Large intestine (tissue), 3 donors: ENCODE results near the gene DGKG. TPM values are rescaled to one million over a fixed set of nuclear protein-coding genes. Genes with fewer than 3 reads are reported as not detected.

Experiments
- DNase-seq, 2 donors: peaks; one replicate each; pipeline versions ENCODE4 v3.0.0 to v3.0.0-alpha.2; 2013
- H3K27ac ChIP-seq: one replicate; pipeline ENCODE4 v1.5.1; 2013; ENCODE audit warnings: low read length
- H3K27me3 ChIP-seq: 2 replicates; pipeline ENCODE4 v1.6.1; 2013; ENCODE audit warnings: low read length; ENCODE audit not compliant: control insufficient read depth, insufficient read depth
- H3K36me3 ChIP-seq: 2 replicates; pipeline ENCODE4 v1.6.1; 2013; ENCODE audit warnings: low read length; ENCODE audit not compliant: control insufficient read depth, insufficient read depth
- H3K4me1 ChIP-seq: one replicate; pipeline ENCODE4 v1.6.1; 2013; ENCODE audit warnings: low read length; ENCODE audit not compliant: control insufficient read depth, insufficient read depth
- H3K4me3 ChIP-seq: one replicate; pipeline ENCODE4 v1.5.1; 2013; ENCODE audit warnings: low read length
- H3K9me3 ChIP-seq: one replicate; pipeline ENCODE4 v1.6.1; 2013; ENCODE audit warnings: mild to moderate bottlenecking, low read depth, low read length, moderate library complexity; ENCODE audit not compliant: control insufficient read depth
- WGBS: methylation state at CpG from one replicate; pipeline ENCODE4 v1.1.5; 2013; ENCODE audit warnings: low lambda C conversion rate; ENCODE audit not compliant: insufficient coverage; 5-methylcytosine and 5-hydroxymethylcytosine counted together
- polyA plus RNA-seq: library from polyadenylated mRNA; unstranded; fragments of 120-200 nt; gene quantifications from one replicate; pipeline ENCODE4 v1.2.1, GENCODE V29; 2013

The DGKG gene
- polyA plus RNA-seq, 1 donor, result 4.8 TPM

DNA sequence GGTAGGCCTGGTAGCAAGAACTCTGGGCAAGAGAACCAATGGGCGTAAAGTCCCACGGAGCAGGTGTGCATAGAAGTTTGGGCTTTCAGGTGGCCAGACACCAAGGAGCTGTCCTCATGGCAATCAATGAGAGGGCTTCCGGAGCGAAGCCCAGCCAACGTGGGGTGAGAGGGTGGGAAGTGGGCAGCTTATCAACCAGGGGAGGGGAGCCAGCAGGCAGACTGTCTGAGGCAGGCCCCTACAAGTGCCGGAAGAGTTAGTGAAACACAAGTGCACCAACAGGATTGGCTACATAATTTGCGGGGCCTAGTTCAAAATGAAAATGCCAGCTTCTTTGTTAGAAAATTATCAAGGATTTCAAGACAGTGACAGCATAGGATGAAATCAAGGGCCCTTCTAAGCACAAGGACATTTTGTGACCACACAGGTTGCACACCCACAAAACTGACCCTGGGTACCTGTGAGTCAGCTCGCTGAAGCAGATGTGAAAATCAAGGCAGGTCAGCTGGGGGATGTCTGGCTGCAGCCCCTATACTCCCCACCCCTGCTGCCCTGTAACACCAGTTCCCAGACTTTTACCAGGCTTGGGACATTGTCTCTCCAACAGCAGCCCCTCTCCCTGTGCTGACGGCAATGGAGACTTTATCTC lies 151.1 kb downstream of the DGKG start:
- Histone ChIP-seq H3K36me3 (no peaks in the 10 kb centered on the region), H3K27me3 (no peaks in the 10 kb centered on the region), H3K9me3 (no peaks in the 10 kb centered on the region), H3K4me3 (no peak overlapping the region), H3K4me1 (peaks cover 8% of the 10 kb centered on the region), H3K27ac (no peak overlapping the region)
- DNase-seq, result no peak
- no CpG with 5 or more reads among the region's 9 CpGs for WGBS

DNA sequence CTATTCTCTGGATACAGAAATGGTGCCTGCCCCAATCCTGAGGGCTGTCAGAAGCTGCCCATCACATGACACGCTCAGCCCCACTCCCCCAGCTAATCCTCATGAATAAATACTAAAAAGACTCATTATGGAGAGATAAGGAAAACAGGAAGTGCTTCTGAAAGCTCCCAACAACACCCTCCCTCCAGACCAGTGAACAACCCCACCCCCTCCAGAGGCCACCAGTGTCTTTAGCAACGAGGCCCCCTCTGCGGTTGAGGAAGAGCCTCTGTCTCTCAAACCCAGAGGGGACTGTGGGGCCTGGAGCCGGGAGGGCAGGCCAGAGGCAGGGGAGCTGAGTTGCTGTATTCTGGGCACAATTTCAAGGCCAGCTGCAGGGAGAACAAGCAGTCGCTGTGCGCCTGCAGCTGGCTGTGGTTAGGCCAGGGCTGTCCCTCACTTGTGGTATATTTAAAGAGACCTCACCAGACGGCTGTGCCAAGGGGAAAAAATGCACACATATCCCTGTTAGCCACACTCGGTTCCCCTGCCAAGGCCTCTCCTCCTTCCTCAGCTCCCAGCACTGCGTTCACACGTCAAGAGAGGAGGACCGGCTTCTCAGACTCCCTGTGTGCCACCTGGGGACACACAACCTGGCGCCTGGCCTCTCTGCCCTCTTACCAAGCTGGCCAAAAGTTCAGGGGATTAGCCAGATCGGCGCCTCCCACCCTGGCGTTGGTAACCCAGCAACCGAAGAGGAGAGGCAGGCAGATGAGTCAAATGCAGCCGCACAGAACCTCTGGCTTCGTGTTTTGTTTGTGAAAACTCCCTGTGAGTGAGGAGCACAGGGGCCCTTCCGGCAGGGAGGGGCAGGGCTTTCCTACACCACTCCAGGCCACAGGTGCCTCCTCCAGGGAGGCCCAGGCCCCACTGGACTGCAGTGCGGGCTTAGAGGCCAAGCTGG lies 152.0 kb downstream of the DGKG start:
- no peaks in the 10 kb centered on the region for H3K36me3 ChIP-seq
- H3K4me3 ChIP-seq, result no peak overlapping the region
- H3K27ac ChIP-seq, result peak overlapping the region; percentile 24
- H3K4me1 ChIP-seq, result peaks cover 8% of the 10 kb centered on the region
- no peaks in the 10 kb centered on the region for H3K27me3 ChIP-seq
- H3K9me3 ChIP-seq, result no peaks in the 10 kb centered on the region
- no CpG with 5 or more reads among the region's 20 CpGs for whole genome bisulfite sequencing
- peak; percentile 52 to 55 for DNase-seq

DNA sequence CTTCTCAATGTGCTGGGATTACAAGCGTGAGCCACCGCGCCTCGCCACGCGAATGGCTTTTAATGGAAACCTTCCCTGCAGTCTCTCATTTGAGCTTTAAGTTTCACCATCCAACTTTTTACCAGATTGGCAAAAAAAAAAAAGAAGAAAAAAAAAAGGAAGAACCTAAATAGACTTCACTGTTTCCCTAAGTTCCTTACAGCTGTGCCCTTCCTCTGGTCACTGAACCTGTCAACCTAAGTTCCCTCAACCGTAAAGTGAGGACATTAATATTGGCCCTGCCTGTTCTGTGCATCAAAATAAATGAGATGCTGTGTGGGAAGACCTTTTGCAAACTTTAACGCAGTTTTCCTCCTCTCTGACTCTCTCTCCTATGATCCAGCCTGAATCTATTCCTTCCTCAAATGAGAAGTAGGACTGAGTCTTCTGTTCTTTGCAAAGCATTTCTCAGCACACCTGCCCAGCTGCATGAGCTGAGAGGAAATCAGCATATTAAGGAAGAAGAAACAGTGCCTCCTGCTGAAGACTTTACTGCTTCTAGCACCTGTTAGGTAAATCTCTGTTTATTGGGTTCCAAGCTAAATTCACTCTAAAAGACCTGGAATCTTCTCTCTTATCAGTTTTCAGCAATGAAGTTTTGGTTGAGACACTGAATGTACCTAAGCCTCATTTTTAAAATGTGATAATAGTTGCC lies 153.6 kb downstream of the DGKG start:
- no CpG with 5 or more reads among the region's 8 CpGs for WGBS
- DNase-seq, result no peak
- no peak overlapping the region for H3K27ac ChIP-seq

DNA sequence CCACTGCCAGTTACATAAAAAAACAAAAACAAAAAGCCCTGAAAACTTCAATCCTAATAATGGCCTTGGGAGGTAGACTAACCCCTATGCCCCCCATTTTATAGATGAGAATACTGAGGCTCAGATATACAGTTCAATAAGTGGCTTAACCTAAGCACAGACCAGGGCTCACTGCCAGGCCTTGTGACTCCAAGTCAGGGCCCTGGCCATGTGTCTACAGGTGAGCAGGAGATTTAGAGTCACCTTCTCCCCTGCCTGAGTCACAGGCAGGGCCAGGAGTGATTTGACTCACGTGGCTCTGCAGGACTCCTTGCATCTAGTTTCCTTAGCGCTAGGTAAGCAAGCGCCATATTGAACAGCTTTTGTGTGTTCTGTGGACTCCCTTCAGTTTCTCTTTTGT lies 154.5 kb downstream of the DGKG start:
- Histone ChIP-seq H3K9me3 (no peaks in the 10 kb centered on the region), H3K4me1 (peaks cover 8% of the 10 kb centered on the region), H3K36me3 (no peaks in the 10 kb centered on the region), H3K4me3 (no peak overlapping the region), H3K27ac (no peak overlapping the region), H3K27me3 (no peaks in the 10 kb centered on the region)
- DNase-seq, result no peak
- no CpG with 5 or more reads among the region's 3 CpGs for WGBS

More for the DNA sequence above, 153.6 kb downstream of the DGKG start:
- no peak overlapping the region for H3K4me3 ChIP-seq
- peaks cover 8% of the 10 kb centered on the region for H3K4me1 ChIP-seq
- H3K36me3 ChIP-seq, result no peaks in the 10 kb centered on the region
- no peaks in the 10 kb centered on the region for H3K9me3 ChIP-seq
- no peaks in the 10 kb centered on the region for H3K27me3 ChIP-seq

DNA sequence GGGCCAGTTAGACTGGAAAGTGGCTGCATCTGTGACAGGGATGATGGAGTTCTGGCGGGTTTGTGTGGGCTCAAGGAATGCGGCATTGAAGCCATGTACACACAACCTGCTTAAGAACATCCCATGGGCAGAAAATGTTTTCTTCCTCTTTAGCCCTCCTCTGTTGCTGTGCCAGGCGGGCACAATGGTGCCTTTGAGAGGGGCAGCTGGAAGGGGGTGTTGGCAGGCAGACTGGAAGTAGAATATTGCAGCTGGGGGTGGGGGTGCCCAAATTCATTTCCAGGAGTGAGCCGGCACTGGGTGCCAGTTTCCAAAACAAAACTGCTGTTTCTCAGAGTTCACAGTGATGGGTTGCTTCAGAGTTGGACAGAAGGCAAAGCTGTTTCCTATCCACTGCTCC lies 161.3 kb downstream of the DGKG start:
- no CpG with 5 or more reads among the region's 4 CpGs for WGBS
- H3K9me3 ChIP-seq, result no peaks in the 10 kb centered on the region
- peaks cover 19% of the 10 kb centered on the region for H3K27me3 ChIP-seq
- no peaks in the 10 kb centered on the region for H3K4me1 ChIP-seq
- H3K4me3 ChIP-seq, result no peak overlapping the region
- no peak for DNase-seq
- no peaks in the 10 kb centered on the region for H3K36me3 ChIP-seq
- H3K27ac ChIP-seq, result no peak overlapping the region

DNA sequence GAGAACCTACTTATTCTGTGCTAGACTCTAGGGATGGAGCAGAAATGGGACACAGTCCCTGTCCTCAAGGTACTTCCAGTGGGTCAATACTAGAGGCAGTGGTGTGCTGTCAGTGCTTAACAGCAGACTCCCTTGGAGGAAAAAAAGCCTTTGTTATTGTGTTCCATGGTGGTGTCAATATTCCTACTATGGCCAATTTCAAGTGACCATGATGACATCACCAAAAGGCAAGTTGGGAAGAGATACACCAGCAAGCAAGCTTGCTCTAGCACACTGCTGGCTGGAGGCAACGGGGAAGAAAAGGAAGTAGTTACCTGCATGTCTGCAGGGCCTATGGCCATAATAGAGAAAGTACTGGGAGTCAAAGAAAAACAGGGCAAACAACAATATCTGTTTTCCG lies 163.6 kb downstream of the DGKG start:
- Histone ChIP-seq H3K9me3 (no peaks in the 10 kb centered on the region), H3K27me3 (peaks cover 34% of the 10 kb centered on the region), H3K4me3 (no peak overlapping the region), H3K36me3 (no peaks in the 10 kb centered on the region), H3K27ac (no peak overlapping the region), H3K4me1 (no peaks in the 10 kb centered on the region)
- WGBS, result 100% methylated on average over 2 of the region's 2 CpGs
- no peak for DNase-seq

DNA sequence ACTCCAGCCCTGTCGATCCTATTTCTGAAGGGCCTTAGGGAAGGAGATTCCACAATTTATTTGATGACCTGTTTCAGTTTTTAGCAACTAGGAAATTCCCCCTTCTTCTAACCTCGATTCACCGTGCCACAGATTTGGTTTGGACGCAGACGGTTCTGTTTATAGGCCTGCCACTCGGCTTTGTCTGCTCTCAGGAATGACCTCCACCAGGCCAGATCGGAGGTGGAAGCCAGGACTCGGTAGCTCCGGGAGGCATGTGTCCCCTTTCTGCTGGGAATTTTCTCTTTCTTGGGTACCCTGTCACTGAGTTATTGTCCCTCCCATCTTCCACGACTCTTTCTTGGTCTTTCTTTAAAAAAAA lies 167.6 kb downstream of the DGKG start:
- Histone ChIP-seq H3K9me3 (no peaks in the 10 kb centered on the region), H3K4me3 (peak overlapping the region; percentile 35), H3K36me3 (no peaks in the 10 kb centered on the region), H3K27me3 (peaks cover 53% of the 10 kb centered on the region), H3K27ac (no peak overlapping the region), H3K4me1 (no peaks in the 10 kb centered on the region)
- WGBS, result no CpG with 5 or more reads among the region's 10 CpGs
- no peak for DNase-seq

DNA sequence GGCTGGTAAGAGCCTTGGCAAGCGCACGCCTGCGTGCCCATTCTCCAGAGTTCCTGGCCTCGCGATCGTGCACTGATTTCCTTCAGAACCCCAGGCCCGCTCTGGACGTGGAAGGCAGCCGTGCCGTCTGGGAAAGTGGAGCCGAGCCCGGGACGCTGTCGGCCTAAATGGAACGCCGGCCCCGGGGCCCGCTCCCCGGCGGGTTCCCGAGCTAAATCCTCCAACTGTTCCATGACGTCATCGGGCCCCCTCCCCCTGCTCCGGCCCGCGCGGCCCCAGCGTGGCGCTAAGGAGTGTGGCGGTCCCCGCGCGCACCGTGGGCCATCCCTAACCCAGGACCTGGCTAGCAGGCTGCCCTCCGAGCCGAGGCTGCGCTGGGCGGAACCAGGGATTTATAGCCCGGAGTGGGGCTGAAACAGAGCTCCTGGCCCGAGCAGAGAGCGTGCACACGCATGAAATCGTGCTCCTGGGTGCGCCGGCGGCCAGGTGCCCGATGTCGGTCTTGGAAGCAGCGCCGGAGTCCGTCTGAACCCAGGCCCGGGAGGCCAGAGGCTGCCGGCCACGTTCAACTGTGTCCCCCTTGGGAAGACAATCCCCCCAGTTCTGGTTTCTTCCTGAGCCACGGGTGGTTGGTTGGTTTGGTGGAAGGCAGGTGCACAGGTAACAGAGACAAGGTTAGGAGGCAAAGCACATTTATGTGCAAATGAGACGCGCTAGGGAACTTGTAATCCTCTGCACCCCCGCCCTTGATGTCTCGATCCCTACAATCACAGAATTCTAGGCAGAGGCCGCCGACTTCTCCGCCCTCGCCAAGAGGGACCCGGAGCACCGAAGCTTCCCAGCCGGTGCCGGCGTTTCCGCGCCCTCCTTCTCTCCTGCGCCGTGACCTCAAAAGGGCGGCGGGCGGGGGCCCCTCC lies 168.2 kb downstream of the DGKG start:
- H3K4me1 ChIP-seq, result no peaks in the 10 kb centered on the region
- H3K9me3 ChIP-seq, result no peaks in the 10 kb centered on the region
- H3K36me3 ChIP-seq, result no peaks in the 10 kb centered on the region
- peaks cover 53% of the 10 kb centered on the region for H3K27me3 ChIP-seq
- DNase-seq, result peak in 1 of 2 donors; percentile 51
- no peak overlapping the region for H3K27ac ChIP-seq
- peak overlapping the region; percentile 35 for H3K4me3 ChIP-seq
- WGBS, result no CpG with 5 or more reads among the region's 75 CpGs

DNA sequence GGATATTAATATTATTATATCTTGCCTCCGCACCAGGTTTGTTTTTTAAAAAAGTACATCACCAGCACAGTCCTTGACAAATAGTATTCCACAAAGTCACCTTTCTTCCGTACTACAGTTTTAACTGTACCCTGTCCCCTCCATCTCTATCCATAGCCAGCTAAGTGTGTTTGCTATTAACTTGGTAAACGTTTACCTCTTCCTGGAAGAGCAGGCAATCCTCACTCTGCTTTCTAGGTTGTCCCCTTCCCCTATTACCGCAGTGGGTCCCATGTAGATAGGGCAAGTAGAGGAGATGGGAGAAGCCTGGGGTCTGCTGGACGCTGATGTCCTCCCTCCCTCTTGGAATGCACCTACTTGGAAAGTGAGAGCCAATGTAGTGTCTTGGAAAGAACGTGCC lies 169.2 kb downstream of the DGKG start:
- Histone ChIP-seq H3K4me3 (no peak overlapping the region), H3K27ac (no peak overlapping the region), H3K36me3 (no peaks in the 10 kb centered on the region), H3K27me3 (peaks cover 52% of the 10 kb centered on the region), H3K4me1 (no peaks in the 10 kb centered on the region), H3K9me3 (no peaks in the 10 kb centered on the region)
- WGBS, result 80% methylated on average over 1 of the region's 6 CpGs
- DNase-seq, result no peak
